HT-29 (cell line): Measurements from ENCODE around the gene LRRC7. TPM values are rescaled to one million over a fixed set of nuclear protein-coding genes. Genes with fewer than 3 reads are reported as not detected.
A peak's percentile ranks its signal among the peaks of the same experiment; 100 is the strongest.
"Not testable (repeated sequence)": the region's sequence is repeated elsewhere in the genome, so short reads cannot be mapped to it uniquely, and the experiment has no call there.

ENCODE experiments used
- DNase-seq: peaks from one replicate; pipeline ENCODE4 v3.0.0-alpha.2; 2015; ENCODE audit warnings: low spot score
- total RNA-seq: library from RNA; depleted of rRNA; stranded (reverse); fragments of >200 nt; shearing (Covaris generic); gene quantifications from 2 replicates; pipeline ENCODE4 v1.2.3, GENCODE V29; 2014

The LRRC7 gene
- total RNA-seq, 1 experiment from 2014 or later, result not detected

DNA sequence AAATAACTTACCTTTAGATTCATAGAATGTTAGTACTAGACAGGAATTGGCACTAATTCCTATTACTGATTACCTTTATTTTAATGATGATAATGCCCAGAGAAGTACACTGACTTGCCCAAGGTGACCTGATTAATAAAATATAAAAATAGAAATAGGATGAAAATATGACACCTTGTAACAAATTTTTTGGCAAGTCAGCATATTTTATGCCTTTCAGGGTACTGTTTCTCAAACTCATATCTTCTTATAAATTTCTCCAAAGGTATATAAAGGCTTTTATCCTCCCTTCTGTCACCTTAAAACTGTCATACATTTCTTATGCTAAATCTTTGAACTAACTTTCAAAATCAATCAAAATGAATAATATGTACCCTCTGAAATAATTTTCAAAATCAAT is 466.2 kb downstream of the LRRC7 start:
- DNase-seq, result no peak

DNA sequence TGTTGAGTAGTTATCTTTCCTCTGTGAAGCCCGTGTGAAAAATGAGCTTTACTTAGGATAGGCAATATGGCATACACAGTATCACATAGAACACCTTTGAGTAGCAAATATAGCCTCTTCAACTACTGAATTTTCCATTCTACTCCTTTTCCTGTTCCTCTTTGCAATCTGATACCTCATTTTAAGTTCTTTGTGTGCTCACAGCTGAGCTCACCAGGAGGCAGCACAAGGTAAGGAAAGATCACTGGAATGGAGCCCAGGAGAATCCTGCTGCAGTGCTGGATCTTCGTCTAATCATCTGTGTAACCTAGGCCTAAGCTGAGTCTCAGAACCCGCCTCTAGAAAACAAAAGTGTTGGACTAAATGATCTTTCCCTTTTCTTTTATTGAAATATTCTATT is 466.7 kb downstream of the LRRC7 start:
- peak; percentile 28 for DNase-seq

DNA sequence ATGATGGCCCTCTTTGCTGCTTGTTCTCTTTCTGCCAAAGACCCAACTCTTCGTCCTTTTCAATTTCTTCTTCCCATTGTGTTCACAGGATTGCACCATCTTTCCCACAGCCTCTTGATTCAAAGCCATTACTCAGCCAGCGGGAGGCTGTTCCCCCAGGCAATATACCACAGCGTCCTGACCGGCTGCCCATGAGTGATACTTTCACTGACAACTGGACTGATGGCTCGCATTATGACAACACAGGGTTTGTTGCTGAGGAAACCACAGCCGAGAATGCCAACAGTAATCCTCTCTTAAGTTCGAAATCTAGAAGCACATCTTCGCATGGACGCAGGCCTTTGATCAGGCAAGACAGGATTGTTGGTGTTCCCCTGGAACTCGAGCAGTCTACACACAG is 470.3 kb downstream of the LRRC7 start:
- DNase-seq, result no peak

DNA sequence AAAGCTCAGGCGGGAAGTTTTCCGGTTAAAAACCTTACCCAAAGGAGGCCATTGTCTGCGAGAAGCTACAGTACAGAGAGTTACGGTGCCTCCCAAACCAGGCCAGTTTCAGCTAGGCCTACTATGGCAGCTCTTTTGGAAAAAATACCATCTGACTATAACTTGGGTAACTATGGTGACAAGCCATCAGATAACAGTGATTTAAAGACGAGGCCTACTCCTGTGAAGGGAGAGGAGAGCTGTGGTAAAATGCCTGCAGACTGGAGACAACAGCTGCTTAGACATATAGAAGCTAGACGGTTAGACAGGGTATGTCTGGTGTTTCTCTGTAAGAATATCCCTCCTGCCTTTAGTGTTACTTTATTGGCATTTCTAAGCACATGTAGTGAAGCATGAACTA is 471.8 kb downstream of the LRRC7 start:
- DNase-seq, result no peak

DNA sequence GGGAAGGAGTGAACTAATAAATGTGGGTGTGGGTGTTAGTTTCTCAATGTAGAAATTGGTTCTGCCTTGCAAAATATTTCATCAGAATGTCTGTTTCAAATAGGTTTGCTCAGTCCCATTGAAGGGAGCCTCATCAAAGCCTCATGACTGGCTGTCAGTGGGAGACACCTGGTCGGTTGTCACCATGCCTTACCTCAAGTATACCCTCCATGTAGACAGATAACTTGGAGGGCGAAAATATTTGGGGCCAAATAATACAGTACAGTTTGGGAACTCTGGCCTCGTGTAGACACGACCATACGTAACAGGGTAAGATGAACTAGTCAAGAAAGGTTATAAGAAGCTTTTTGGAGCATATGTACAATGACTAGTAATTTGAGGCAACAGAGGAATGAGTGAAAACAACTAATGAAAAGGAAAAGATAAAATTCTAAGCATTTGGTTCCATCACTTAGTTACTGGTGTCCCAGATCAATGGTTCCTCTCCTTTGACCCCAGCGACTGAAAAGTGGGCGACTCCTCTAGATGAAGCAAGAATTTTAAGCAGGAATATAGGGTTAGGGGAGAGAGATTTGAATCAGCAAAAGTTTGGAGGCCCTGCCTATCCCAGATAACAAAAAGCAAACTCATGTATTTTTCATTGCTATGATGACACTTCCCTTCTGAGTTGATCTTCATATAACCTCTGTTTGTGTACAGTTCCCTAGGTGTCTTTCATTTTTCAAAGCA is 473.8 kb downstream of the LRRC7 start:
- no peak for DNase-seq

DNA sequence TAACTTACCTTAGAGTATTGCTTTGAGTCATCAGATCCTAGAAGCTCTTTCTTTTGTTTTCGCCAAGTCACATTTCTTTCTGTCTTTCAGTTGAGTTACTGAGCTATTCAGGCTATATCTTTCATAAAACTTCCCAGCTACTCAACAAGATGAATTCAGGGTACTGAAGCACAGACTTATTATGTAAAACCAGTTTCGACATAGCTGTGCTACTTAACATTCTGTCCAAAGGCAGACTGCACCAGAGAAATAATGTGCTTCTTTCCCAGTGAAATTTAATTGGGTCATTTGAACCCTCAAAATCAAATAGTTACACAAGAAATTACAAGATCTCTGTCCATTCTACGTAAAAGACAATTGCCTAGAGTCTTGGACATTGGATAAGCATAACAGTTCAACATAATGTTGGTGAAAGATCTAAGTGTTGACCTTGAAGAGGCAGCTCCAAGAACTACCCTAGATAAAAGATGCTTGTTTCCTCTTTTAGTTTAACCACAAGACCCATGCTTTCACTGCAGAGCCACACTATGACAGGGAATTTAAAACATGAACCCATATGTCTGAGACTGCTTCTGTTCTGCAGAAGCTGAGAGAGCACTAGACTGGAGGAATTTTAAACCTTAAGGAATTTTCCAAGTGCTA is 474.5 kb downstream of the LRRC7 start:
- no peak for DNase-seq

DNA sequence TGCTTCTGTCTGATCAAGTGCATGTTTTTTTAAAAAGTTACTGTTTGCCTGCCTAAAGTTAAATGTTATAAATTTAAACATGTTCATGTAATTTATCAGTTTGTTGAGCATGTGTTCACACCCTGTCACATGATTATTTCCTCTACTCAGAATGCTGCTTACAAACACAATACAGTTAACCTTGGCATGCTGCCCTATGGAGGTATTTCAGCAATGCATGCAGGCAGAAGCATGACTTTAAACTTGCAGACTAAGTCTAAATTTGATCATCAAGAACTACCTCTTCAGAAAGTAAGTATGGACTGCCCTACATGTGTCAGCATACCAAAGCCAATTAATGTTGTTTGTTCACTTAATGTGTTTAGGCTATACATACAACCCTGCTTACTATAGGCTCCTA is 476.1 kb downstream of the LRRC7 start:
- no peak for DNase-seq

DNA sequence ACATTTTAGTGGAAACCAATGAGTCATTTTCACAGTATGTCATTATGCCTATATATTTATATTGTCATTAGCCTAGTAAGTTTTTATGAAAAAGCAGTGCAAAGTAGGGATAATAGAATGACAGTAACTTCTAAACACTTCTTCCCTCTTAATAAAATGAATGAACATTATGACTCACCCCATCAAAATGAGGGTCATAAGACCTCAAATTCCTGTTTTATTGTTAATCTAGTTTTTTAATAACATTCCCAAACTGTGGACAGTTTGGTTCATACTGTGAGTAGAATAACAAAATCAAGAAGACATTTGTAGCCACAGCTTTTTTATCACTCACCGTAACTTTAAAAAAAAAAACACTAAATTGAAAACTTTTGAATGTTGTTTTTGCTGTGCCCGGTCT is 477.1 kb downstream of the LRRC7 start:
- no peak for DNase-seq

DNA sequence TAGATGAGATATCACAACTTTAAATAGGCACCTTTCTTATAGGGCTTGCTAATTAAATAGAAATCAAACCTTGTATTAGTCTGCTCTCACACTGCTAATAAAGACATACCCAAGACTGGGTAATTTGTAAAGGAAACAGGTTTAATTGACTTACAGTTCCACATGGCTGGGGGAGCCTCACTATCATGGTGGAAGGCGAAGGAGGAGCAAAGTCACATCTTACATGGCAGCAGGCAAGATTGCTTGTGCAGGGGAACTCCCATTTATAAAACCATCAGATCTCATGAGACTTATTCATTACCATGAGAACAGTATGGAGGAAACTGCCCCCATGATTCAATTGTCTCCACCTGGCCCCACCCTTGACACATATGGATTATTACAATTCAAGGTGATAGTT is 477.9 kb downstream of the LRRC7 start:
- DNase-seq, result not testable (repeated sequence)

DNA sequence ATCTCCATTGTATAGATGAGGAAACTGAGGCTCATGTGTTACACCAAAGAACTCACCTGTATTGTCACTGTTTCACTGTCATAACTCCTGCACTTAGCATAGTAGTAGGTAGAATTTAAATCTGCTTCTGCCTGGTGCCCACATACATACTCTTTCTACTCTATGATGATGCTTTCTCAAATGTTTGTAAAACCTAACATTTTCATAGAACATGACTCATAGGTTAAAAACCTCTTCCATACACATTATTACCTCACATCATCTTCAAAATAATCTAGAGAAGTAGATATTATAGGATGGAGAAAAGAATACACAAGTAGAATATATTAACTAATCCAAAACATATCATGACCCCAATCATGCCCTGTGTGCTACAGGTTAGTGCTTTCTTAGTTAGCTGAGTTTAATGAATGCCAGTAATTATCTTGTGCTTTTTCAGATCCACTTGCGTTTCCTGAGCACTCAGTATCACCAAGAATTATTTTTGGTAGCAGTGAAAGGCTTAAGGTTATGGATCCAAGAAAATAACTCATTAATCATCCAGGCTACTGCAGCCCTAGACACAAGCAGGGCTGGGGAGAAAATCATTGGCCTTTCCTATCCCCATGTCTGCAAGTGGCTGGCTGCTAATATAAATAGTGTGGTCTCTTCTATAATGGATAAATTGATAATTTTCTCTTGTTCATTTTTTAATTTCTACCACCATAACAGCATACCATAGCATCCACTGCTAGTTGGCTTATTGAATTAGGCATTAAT is 480.8 kb downstream of the LRRC7 start:
- no peak for DNase-seq

DNA sequence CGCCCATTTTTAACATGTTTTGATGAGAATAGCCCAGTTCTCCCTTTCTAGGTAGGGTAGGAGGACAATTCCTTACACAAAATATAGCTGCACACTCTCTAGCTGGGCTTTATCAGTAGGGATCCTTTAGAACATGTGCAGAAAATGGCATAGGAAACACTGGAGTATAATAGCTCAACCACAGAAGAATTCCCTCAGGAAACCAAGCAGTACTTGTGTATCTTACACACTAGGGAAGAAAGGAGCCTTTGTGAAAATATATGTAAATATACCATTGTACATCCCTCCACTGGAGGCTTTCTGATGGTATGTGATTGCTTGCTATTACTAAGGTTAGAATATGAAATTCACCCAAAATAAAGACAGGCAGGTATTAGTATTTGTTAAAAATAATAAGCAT is 484.2 kb downstream of the LRRC7 start:
- no peak for DNase-seq

DNA sequence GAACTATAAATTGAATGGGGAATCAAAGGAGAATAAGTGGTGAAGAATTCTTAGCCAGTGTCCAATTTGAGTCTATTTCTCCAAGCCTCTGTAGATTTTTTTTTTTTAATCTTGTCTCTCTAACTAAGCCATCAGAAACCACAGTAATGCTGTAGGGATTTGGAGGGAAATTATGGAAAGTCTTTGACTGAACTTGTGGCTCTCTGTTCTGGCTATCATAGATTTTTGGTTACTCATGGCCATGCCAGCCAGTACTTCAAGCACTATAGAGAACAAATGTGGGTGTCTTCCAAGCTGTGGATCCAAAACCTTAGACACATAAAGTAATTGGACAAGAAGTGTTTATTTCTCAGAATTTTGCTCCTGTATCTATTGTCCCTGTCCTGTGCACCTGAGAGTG is 489.8 kb downstream of the LRRC7 start:
- no peak for DNase-seq

DNA sequence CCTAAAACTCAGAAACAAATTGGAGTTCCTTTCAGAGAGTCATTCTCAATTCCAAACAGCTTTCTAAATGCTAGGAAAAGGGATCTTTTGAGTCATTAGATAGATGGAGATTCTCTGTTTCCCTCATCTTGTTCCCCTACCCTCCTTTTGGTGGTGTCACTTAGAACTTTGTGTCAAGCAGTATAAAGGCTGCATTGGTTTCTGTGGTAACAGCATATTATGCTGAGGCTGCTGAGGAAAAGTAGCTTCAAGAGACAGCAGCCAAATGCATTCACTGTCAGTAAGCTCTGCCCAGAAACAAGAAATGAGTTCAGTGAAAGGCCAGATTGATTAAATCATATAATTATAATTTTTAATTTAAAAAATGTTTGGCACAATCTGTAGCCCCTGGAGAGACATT is 493.5 kb downstream of the LRRC7 start:
- no peak for DNase-seq

DNA sequence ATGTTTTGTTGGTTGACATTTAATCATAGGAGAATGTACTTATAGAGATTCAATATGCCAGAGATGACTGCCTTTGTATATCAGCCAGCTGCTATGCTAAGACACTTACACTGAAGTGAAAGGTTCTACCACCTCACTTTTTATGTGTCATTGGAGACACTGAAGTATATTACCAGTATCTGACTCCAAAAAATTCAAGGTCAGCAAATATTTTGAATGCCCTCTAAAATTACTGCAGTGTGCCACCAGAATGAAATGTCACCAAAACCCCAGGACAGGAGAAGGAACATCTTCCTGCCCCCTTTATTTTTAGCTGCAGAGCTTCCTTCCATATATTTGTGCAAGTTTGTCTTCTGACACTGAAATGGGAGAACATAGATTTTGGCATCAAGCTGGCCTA is 496.1 kb downstream of the LRRC7 start:
- no peak for DNase-seq

DNA sequence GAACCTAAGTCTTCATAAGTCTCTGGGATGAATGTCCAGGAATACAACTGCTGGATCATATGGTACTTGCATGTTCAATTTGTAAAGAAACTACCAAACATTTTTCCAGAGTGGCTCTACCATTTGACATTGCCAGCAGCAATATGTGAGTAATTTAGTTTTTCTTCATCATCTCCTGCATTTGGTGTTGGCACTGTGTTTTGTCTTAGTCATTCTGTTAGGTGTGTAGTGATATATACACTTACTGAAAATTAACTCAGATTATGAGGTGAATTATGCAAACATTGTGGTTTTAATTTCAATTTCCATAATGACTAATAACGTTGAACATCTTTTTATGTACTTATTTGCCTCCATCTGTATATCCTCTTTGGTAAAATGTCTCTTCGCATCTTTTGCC is 499.0 kb downstream of the LRRC7 start:
- no peak for DNase-seq

DNA sequence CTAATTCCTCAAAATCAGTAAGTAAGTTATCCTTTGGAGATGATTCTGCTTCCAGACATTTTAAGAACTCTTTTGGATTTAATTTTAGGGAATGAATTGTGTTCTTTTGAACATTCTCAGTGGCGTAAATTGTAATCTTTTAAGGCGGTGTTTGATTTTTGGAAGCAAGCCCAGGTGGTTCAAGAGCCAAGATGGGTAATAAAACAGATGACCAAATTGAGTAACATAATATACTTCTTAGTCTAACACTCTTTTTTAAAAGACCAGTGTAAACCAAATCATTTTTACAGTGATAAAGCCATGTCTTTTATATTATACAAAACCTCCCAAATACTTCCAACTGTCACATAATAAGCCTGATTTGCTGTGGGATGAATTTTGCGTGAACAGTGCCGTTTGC is 503.9 kb downstream of the LRRC7 start:
- DNase-seq, result no peak

DNA sequence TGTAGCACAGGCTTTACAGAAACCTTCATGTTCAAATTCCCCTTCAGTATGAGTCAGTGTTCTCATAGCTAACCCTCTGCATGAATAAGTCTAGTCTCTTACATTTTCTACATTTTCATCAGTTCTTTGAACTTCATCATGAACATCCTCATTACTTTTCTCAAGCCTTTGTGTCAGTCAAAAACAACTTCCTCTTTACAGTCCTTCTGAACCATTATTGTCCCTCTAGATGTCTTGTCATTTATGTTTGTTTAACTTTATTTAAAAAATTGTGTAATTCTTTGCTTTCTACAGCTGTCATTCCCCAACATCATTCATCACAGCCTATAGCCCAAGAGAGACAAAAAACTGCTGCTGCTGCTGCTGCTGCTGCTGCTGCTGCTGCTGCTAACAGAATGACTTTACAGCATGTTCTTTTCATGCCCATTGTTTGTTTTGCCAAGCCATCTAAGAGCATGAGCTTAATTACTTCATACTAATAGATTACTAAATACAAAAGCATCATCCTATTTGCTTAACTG is 504.6 kb downstream of the LRRC7 start:
- DNase-seq, result no peak

DNA sequence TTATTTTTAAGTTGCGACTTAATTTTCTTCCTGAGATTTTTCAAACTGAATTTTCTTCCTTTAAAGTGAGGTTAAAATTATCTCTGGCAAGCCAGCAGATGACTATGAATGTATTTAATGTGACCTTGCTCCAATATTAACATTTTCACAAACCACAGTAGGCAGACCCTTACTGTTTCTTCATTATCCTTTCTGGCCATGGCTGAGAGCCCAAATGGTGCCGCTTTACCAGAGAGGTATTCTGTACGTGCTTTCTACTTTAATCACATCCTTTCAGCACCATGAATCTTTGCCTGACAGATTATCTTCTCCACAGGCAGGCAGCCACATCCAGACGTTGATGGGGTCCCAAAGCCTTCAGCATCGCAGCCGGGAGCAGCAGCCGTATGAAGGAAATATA is 508.0 kb downstream of the LRRC7 start:
- DNase-seq, result no peak

DNA sequence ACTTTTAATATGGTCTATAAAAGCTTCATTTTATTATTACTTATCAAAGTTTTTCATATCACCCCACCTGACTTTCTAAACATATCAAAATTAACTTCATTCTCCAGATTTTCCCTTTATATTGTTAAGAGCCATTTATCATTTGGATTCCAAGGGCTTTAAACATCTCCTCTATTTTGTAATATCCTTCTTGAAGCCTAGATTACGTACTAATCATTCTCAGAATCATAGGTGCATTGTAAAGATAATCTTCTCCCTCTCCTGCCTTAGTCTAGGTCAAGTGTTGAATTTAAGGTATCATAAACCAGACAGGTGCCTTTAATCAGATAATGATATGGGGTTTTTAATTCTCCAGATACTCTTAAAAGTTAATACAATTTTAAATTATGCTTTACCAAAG is 509.3 kb downstream of the LRRC7 start:
- no peak for DNase-seq

DNA sequence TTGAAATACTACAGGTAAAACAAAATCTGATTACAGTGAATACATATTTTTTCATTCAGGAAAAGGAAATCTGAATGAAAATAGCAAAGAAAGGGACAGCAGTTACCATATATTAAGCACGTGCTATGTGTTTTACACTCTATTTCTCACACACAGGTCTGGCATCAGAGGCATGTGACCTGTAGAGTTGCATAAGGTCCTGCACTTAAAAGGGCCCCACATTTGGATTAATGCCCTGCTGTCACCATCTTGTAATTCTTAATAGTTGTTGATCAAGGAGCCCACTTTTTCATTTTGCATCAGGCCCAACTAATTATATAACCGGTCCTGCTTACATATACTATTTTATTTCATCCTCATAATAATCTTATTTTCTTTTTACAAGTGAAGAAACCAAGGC is 511.8 kb downstream of the LRRC7 start:
- no peak for DNase-seq

DNA sequence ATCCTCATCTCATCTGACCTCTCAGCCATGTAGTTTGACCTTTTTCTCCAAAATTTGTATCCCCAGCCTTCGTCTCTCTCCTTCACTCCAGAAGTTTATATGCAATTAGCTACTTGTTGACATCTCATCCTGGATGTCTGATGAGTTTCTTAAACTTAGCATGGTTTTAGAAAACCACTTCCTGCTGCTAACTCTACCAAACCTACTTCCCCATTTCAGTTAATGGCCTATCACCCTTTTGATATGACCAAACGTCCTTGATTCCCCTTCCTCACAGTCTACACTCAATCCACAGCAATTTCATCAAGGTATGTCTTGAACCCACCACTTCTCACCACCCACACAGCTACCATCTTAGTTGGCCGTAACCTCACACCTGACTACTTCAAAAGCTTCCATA is 515.8 kb downstream of the LRRC7 start:
- no peak for DNase-seq

DNA sequence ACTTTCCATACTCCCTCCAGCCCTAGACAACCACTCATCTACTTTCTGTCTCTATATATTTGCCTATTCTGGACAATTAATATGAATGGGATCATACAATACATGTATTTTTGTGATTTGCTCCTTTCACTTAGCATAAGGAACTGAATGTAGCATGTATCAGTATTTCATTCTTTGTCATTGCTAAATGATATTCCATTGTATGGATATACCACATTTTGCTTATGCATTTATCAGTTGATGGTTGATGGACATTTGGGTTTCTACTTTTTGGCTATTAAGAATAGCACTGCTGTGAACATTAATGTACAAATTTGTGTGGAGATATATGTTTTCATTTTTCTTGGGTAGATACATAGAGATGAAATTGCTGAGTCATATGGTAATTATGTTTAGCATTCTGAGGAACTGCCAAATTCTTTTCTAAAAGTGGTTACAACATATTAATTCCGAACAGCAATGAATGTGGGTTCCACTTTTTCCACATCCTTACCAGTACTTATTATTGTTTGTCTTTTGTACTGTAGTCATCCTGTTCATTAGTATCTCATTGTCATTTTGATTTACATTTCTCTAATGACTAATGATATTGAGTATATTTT is 516.7 kb downstream of the LRRC7 start:
- DNase-seq, result no peak
